Fibroblast of the conjunctiva (primary cell): ENCODE measurements around the gene PDIA4.
A peak's percentile ranks its signal among the peaks of the same experiment; 100 is the strongest.
"Not testable (repeated sequence)": the region's sequence is repeated elsewhere in the genome, so short reads cannot be mapped to it uniquely, and the experiment has no call there.

Experiments
- DNase-seq: peaks from one replicate; pipeline ENCODE4 v3.0.0-alpha.2; 2010; ENCODE audit warnings: low read depth

Gene PDIA4

DNA sequence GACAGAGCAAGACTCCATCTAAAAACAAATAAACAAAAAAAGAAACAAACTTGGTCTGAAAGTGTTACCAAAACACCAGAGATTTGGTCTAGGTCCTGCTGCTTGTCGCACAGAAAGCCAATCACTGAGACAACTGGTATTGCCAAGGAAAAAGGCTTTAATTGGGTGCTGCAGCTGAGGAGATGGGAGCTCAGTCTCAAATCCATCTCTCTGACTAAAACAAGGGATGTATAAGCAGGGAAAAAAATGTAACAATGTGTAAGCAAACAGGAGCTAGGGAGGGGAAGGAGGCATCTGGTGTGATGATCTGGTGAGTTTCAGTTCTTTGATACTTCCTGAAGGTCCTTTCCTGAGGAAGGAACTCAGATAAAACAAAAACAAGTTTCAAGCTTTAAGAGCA is 8.4 kb upstream of the PDIA4 start:
- no peak for DNase-seq

DNA sequence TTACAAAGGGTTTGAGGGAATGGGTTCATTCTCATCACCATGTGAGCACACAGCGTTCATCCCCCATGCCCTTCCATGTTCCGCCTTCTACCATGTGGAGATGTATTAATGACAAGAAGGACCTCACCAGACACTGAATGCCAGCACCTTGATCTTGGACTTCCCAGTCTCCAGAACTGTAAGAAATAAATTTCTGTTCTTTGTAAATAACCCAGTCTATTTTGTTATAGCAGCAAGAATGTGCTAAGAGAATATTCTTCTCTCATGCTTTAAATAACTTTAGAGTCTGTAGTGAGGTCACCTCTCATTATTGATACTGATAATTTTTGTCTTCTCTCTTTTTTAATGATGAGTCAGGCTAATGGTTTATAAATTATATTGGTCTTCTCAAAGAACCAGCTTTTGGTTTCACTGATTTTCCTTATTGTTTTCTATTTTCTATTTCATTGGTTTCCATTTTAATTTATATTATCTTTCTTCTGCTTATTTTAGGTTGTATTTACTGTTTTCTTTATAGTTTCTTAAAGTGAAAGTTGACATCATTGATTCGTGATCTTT is 3.1 kb upstream of the PDIA4 start:
- DNase-seq, result no peak

DNA sequence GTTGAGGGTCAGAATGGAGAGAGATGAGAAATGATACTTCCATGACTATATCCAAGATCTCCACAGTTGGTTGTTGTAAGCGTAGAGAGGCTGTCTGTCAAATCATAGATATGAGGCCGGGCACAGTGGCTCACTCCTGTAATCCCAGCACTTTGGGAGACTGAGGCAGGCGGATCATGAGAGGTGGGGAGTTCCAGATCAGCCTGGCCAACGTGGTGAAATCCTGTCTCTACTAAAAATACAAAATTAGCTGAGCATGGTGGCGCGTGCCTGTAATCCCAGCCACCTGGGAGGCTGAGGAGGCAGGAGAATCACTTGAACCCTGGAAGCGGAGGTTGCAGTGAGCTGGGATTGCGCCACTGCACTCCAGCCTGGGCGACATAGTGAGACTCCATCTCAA is 2.1 kb upstream of the PDIA4 start:
- DNase-seq, result not testable (repeated sequence)

DNA sequence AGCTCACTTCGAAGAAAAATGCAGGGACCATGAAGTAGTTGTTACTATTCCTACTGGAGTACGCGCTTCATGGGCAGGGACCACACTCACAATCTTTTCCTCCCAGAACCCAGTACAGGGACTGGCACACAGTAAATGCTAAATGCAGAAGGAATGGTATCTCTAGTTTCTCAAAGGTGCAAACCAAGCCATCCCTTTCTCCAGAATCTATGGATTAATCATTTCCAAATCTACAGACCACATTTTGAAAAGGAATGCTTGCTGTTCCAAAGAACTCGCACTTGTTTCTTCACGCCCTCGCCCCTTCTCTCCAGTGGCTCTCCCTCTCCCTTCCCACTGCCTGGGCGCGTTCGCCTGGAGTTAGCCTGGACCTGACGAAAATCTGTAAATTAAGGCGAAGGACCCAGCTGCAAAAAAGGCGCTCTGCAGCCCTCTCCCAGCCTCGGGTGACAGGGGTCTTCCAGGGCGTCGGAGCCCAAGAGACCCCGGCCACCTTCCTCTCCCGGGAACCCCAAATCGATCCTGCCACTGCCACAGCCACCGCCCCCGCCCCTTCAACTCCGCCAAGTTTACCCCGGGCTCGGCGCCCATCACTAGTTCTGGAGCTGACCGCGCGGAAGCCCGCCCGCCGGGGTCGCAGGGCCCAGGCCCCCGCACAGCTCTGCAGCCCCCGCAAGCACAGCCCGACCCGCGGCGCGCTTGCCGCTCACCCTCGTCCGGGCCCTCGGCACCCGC is 527 bp downstream of the PDIA4 start:
- no peak for DNase-seq

DNA sequence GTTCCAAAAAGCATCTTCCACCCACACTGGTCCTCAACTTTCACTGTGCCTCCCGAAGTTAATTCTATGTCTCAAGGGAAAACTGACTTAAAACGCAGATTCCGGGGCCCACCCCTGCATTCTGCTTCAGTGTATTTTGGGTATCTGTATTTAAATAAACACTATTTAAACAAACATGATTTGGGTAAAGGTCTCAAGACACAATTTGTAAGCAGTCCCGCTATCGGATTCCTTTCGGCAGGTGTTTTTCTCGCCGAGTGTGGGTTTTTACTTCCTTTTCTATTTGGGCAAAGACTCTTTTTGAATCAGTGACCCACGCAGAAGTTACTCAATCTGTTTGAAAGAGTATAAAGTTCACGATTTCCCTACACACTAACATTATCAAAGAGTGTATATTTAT is 1.2 kb downstream of the PDIA4 start:
- no peak for DNase-seq

DNA sequence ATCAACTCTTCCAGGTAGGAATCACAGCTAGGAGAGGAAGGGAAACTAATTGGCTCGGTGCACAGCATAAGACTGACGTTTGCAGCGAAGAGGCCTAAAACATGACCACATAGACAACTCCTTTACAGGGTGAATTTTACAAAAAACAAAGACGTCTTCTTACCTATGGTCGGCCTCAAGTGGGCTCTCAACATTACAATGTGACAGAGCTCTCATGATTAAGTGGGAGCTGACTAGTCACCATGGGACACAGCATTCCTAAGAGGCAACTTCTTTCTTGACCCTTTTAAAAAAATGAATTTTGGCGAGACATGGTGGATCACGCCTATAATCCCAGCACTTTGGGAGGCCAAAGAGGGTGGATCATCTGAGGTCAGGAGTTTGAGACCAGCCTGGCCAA is 4.6 kb downstream of the PDIA4 start:
- no peak for DNase-seq

GRCh38 chr7:149022756-149023360 is 5.4 kb downstream of the PDIA4 start:
- DNase-seq, result no peak

DNA sequence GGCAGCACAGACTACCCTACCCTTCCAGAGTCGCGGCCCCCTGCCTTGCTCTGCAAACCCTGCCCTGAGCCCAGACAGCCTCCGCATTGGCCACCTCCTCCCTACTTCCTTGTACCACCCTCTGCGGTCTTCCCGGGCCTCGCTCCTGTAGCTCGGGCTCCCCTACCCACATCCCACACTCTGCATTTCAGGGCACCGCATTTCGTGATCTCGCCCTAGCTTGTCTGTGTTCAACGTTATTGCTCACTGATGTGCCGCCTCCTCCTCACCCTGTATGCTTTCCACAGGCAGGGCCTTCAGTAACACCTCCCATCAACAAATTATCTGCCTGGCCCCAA is 6.6 kb downstream of the PDIA4 start:
- DNase-seq, result no peak

- no peak for DNase-seq
Measured at GRCh38 chr7:149020483-149020882, 7.8 kb downstream of the PDIA4 start.

DNA sequence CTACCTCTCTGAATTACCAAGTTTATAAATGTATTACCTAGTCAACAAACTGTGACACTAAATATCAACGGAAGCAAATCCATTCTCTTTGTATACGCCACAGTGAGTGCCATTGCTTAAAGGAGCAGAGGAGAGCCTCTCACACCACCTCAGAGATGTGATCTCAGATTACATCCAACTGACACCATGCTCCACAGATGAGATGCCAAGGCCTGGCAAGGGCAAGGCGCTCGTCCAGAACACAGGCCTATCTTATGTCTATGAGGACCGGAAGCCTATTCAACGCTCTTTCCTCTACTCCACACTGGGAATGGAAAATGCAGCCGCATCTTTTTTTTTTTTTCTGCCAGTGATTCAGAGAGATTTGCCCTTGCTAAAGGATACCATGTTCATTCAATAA is 11.4 kb downstream of the PDIA4 start:
- DNase-seq, result no peak

DNA sequence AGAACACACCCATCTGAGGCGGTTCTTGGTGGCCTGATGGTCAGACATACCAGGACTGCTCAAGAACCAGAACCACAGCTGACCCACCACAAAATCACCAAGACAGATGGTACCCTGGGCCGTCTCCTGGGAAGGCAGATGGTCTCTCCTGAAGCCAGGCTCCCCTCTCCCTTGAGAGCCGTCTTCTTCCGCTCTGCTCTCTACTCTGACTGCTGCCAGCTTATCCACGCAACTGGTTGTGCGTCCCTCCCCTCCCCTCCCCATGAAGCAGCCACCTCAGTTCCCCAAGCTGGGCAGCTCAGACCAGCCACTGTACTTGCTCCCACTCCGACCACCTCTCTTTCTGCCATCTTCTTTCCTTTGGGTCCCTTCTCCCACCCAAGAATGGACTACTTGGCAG is 14.0 kb downstream of the PDIA4 start:
- no peak for DNase-seq

GRCh38 chr7:149013876-149014275 is 14.4 kb downstream of the PDIA4 start:
- no peak for DNase-seq

GRCh38 chr7:149012730-149013129 is 15.6 kb downstream of the PDIA4 start:
- DNase-seq, result not testable (repeated sequence)

GRCh38 chr7:149011491-149011890 is 16.8 kb downstream of the PDIA4 start:
- no peak for DNase-seq

DNA sequence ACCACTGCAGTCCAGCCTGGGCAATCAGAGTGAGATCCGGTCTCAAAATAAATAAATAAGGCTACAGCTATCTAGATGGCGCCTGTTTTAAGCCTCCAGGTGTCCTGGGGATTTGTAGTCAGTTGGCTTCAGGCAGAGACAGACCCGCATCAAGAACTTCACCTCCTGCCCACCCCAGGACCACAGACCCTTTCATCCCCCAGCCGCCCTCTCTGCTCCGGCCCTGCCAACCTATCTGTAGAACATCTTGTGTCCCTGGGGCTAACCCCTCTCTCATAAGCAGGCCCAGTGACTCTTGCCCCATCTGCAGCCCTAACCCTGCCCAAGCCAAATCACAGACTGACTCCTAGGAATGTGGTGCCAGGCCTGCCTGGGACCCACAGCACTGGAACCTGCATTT is 17.9 kb downstream of the PDIA4 start:
- DNase-seq, result no peak

DNA sequence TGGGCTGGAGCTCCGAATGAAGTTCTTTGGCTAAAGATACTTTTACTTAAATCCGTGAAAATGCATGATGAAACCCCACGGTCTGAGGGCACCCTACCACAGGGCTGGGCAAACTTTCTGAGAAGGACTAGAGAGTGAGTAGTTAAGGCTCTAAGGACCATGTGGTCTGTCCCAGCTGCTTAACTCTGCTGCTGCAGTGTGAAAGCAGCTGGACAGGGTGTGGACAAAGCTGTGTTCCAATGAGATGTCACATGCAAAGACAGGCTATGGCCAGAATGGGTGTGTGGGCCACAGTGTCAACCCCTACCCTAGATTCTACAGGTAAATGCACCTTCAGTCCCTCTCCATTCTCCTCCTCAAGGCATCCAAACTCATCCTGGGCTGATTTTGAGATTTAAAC is 18.8 kb downstream of the PDIA4 start:
- DNase-seq, result no peak

- no peak for DNase-seq
Measured at GRCh38 chr7:149007611-149008010, 20.7 kb downstream of the PDIA4 start.

GRCh38 chr7:149007146-149007545 is 21.2 kb downstream of the PDIA4 start:
- no peak for DNase-seq

- DNase-seq, result no peak
Measured at GRCh38 chr7:149006345-149006725, 22.0 kb downstream of the PDIA4 start.

DNA sequence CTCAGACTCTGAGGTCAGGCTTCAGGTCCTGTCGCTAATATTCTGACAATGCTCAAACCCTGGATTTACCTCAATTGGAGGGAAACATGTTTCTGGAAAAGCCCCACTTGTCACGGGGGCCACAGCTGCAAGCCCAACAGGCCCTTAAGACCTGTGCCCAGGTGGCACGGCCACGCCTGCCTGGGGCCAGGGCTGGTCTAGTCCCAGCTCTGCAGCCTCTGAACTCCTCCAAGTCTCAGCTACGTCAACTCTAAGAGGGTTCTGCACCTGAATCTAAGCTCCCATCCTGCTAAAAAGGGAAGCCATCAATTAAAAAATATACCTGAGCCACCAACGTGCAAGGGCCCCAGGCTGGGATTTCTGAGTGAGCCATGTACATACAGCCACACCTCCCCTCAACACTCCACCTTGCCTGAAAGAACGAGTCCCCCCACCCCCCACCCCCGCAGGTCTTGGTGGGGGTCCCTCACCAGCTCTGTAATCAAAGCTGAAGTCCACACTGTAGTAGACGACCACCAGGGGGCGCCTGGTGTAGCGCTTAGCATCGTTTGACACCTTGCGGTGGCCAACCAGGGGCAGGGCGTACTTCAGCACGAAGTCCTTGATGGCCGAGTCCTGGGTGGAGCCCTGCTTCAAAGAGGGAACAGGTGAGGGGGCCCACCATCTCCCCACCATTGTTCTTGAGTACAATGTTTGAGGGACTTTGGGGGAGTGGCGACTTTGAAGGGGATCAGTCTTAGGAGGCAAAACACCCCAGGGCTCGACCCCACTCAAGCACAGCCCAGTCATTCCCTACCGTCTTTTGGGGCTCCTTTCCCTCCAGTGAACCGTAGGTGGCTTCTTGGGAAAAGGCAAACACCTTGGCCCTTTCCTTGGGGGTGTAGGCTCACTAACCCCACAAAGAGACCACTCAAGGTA is 22.6 kb downstream of the PDIA4 start:
- DNase-seq, result peak; percentile 55

DNA sequence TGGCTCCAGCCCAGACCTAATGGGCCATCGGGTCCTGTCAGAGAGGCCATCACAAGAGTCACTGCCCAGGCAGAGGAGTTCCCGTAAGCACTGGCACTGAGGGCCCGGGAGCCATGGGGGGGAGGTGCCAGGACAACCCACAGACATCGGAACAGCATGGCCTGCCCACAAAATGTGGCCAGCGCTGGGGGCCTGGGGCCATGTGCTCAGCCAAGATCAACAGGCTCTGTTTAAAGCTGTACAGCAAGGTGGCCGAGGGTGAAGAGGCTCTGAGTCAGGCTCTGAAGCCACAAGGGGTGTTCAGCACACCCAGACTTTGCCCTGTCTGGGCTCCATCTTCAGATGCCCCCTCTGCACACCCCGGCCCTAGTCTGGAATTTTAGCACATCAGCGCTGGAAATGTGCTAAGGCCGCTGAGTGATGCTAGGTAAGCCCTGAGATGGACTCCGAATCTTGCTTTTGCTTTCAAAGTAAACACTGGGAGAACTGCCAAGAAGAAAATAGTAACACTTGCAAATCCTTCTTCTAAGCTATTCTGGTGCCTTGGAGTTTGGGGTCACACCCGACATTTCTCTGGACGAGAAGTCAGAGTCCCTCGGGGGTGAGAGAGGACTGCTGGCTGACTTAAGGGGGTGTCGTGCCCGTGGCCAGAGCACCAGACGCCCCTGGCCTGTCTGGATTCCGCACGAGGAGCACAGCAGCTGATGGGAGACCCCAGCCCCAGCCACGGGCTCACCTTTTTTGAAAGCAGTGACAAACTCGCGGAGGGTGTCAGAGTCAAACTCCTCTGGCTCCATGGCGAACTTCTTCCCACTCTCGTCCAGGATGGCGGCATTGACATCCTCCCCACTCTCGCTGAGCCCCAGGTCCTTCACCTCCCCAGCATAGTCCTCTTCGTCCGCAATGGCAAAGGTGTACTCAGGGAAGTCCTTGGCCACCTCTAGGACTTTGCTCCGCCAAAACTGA is 23.6 kb downstream of the PDIA4 start:
- DNase-seq, result no peak
